ENCODE results near the gene YIPF1. TPM values are rescaled to one million over a fixed set of nuclear protein-coding genes. Genes with fewer than 3 reads are reported as not detected.

YIPF1 gene
- total RNA-seq, 1 experiment from 2014 or later, result 21.1 TPM

GRCh38 chr1:53871221-53871620 is 18.4 kb downstream of the YIPF1 start:
- Histone ChIP-seq H3K27ac (ENCODE audit: low read length) (no peak overlapping the region), H3K79me2 (ENCODE audit: low read length) (no peaks in the 10 kb centered on the region), H3K9me3 (ENCODE audit: low read length) (no peaks in the 10 kb centered on the region), H3K27me3 (ENCODE audit: low read length) (no peaks in the 10 kb centered on the region), H3K4me2 (ENCODE audit: low read length) (no peak overlapping the region), H3K4me3 (ENCODE audit: low read length) (no peak overlapping the region), H3K36me3 (ENCODE audit: low read depth, low read length) (no peaks in the 10 kb centered on the region; the same call in 1 of the 2 replicates), H2AFZ (ENCODE audit: low read length) (no peak overlapping the region), H3K9ac (ENCODE audit: low read length) (no peak overlapping the region), H4K20me1 (ENCODE audit: low read length) (no peaks in the 10 kb centered on the region), H3K4me1 (ENCODE audit: insufficient read depth, low read length) (no peaks in the 10 kb centered on the region), H3K9me2 (replicated peaks; ENCODE audit: low read length) (no peaks in the 10 kb centered on the region), H3F3A (ENCODE audit: low read length, unreplicated experiment) (no peaks in the 10 kb centered on the region)
- POLR2A ChIA-PET (ENCODE audit: unreplicated experiment), result no interaction called here
- ATAC-seq (no peak), DNase-seq (no peak)
- TF ChIP-seq, protein P1, sequence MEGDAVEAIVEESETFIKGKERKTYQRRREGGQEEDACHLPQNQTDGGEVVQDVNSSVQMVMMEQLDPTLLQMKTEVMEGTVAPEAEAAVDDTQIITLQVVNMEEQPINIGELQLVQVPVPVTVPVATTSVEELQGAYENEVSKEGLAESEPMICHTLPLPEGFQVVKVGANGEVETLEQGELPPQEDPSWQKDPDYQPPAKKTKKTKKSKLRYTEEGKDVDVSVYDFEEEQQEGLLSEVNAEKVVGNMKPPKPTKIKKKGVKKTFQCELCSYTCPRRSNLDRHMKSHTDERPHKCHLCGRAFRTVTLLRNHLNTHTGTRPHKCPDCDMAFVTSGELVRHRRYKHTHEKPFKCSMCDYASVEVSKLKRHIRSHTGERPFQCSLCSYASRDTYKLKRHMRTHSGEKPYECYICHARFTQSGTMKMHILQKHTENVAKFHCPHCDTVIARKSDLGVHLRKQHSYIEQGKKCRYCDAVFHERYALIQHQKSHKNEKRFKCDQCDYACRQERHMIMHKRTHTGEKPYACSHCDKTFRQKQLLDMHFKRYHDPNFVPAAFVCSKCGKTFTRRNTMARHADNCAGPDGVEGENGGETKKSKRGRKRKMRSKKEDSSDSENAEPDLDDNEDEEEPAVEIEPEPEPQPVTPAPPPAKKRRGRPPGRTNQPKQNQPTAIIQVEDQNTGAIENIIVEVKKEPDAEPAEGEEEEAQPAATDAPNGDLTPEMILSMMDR (conservative IDR thresholded peaks at IDR 0.05; ENCODE audit: low read depth, low read length), result no peak
- no peak for TF ChIP-seq EZH2phosphoT487 (IDR thresholded peaks at IDR 0.05; ENCODE audit: borderline replicate concordance, low read length)
- TF ChIP-seq EZH2 (IDR thresholded peaks at IDR 0.05; ENCODE audit: low read length, unreplicated experiment), result no peak
- CTCF ChIA-PET, result interaction anchor here (0.6 kb wide), 1 partner anchor 10 kb away, joined by 9 read pairs; no protein-coding TSS in a partner anchor
- no TSS peak for BruUV-seq (replicated peaks)
- intact Hi-C loops (cut with micrococcal nuclease), result no loop called here

- POLR2A ChIA-PET (ENCODE audit: unreplicated experiment), result interaction anchor here (0.7 kb wide), 1 partner anchor 935 kb away, joined by 12 read pairs; no protein-coding TSS in a partner anchor
These were observed 20.0 kb downstream of the YIPF1 start for GRCh38 chr1:53869454-53870117.

More at GRCh38 chr1:53869454-53870117, 20.0 kb downstream of the YIPF1 start:
- no peaks in the 10 kb centered on the region for H3K4me1 ChIP-seq (ENCODE audit: insufficient read depth, low read length)
- TF ChIP-seq EZH2phosphoT487 (IDR thresholded peaks at IDR 0.05; ENCODE audit: borderline replicate concordance, low read length) (no peak), EZH2 (IDR thresholded peaks at IDR 0.05; ENCODE audit: low read length, unreplicated experiment) (no peak)
- TF ChIP-seq, protein P1 (conservative IDR thresholded peaks at IDR 0.05; ENCODE audit: low read depth, low read length), result no peak
- no peaks in the 10 kb centered on the region for H3F3A ChIP-seq (ENCODE audit: low read length, unreplicated experiment)
- no peaks in the 10 kb centered on the region for H3K9me3 ChIP-seq (ENCODE audit: low read length)
- CTCF ChIA-PET, result interaction anchor here (0.6 kb wide), 1 partner anchor 70 kb away, joined by 10 read pairs; no protein-coding TSS in a partner anchor
- H3K79me2 ChIP-seq (ENCODE audit: low read length), result no peaks in the 10 kb centered on the region
- H4K20me1 ChIP-seq (ENCODE audit: low read length), result no peaks in the 10 kb centered on the region
- peaks cover 3% of the 10 kb centered on the region; the same call in 1 of the 2 replicates for H3K36me3 ChIP-seq (ENCODE audit: low read depth, low read length)
- H3K27ac ChIP-seq (ENCODE audit: low read length), result no peak overlapping the region
- BruUV-seq (replicated peaks), result no TSS peak
- H3K27me3 ChIP-seq (ENCODE audit: low read length), result no peaks in the 10 kb centered on the region
- no peak for DNase-seq
- H3K4me2 ChIP-seq (ENCODE audit: low read length), result no peak overlapping the region
- no peak overlapping the region for H2AFZ ChIP-seq (ENCODE audit: low read length)
- H3K4me3 ChIP-seq (ENCODE audit: low read length), result no peak overlapping the region
- intact Hi-C loops (cut with micrococcal nuclease), result loop anchor here (10.0 kb wide), 1 partner anchor 185 kb away; the partner anchor contains the start of genes TCEANC2 and TMEM59
- no peak overlapping the region for H3K9ac ChIP-seq (ENCODE audit: low read length)
- ATAC-seq, result no peak
- H3K9me2 ChIP-seq (replicated peaks; ENCODE audit: low read length), result no peaks in the 10 kb centered on the region

All from PC-3 (cell line).